HG03457 (cell line): Measurements from ENCODE around the gene IDI1.
"Not testable (repeated sequence)": the region's sequence is repeated elsewhere in the genome, so short reads cannot be mapped to it uniquely, and the experiment has no call there.

Source experiments
- ATAC-seq: cut with Tn5 transposase; IDR thresholded peaks from one replicate; pipeline ENCODE4 v1.9.1; 2021; ENCODE audit warnings: moderate number of reproducible peaks; ENCODE audit not compliant: unreplicated experiment

IDI1 gene

DNA sequence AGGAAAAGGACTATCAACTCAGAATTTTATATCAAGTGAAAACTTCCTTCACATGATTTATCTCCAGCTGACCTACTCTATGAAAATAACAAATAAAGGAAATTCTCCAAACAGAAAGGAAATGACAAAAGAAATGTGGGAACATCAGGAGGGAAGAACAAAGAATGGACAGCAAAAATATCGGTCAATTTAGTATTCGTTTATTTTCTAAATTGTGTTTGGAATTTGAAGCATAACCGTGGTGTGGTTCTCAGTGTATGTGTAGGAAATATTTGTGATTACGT lies 16.0 kb upstream of the IDI1 start:
- ATAC-seq: no peak

DNA sequence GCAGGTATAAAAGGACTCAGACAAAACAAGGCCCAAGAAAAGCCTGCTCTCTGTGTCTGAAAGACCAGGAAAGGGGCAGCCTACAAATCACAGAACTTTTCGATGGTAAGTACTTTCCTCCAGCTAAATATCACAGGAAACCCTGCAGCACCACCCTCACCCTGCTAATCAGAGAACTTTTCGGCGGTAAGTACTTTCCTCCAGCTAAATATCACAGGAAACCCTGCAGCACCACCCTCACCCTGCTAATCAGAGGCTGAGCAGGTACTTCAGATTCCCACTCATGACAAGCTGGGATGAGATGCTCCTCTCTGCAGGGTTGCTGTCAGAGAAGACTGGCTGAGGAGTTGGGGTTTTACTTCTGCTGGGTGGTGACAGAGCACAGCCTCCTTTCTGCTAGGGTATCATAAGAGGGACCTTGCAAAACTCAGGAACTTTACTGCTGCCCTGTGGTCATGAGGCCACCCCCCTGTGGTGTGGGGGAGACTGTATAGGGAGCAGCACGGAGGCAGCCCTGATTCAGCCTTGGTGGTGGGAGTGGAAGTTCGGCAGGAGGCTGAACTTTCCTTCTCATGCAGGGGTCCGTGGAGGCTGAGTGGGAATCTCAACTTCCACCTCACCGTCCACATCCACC lies 14.4 kb upstream of the IDI1 start:
- ATAC-seq: no peak

DNA sequence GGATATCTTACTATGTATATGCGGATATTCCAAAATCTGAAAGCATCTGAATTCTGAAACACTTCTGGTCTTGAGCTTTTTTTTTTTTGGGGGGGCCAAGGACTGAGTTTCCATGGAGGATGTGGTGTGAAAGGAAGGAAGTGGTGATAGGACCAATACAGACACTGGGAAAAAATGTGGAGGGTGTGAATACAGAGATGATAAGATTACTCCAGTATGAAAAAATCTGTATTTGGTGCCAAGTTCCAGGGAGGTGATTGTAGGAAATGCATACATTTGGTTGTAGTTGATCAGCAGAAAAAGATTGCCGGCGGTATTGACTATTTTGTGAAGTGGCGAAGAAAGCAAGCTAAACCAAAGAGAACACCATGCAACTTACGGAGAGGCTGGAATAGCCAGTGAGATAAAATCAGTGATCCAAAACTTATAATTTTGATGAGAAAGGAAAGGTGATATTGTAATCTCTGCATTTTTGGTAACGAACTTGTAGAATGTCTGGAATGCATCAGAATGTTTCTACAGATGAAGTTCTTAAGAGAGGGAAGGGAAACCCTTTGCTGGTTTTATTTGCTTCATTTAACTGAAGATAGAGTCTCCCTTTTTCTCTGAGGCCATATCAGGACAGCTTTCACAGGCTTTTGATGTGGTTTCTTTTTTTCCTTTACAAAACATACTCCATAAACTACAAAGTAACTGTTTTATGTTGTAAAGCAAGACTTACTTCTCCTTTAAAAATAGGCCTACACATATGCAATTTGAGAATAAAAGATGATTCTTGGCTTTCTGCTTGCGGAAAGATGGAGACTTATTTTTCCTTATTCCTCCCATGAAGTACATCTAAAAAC lies 13.2 kb upstream of the IDI1 start:
- no peak for ATAC-seq

DNA sequence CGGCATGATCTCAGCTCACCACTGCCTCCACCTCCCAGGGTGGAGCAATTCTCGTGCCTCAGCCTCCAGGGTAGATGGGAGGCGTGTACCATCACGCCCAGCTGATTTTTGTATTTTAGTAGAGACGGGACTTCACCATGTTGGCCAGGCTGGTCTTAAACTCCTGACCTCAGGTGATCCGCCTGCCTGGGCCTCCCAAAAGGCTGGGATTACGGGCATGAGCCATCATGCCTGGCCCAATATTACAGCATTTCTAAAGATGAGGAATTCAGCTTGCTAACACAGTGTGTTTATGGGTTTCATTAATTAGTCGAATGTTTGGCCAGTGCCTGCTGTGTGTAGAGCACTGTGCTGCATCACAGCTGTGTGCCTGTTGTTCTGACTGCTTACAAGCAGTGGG lies 11.0 kb upstream of the IDI1 start:
- ATAC-seq: no peak

DNA sequence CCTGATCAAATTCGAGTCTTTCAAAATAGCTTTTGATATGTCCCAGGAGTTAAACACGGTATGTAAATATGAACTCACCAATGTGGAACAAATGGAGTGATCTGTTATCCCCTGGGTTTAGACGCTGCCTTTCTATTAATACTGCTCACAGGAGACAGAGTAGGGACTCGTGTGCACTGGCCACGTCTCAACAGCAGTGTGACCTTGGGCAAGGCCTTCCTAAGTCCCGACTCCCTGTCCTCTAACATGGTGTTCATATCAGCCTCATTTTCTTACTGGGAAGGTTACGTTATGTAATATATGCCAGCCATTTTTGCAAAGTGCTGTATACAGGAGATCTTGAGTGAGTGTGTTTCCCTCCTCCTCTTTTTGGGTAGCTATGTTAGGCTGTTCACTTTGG lies 9.1 kb upstream of the IDI1 start:
- ATAC-seq: no peak

DNA sequence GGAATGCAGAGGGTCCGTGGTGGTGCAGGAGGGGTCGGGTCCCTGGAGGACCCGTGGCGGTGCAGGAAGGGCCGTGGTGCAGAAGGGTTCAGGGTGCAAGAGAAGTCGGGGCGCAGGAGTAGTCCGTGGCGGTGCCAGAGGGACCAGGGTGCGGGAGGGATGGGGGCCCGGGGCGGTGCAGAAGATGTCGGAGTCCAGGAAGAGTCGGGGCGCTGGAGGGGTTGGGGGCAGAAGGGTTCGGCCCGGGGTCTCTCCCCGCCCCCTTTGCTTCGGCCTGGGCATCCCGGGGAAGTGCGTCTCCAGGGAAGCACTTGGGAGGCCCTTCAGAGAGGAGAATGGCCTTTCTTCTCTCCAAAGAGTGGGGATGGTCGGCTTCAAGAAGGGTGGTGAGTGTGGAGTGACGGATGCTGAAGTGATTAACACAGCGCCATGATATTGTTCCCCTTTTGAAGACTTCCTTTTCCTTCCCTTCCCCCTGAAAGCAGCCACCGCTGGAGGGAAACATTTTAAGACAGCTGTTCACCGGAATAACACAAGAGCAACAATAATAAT lies 8.3 kb upstream of the IDI1 start:
- ATAC-seq: no peak

DNA sequence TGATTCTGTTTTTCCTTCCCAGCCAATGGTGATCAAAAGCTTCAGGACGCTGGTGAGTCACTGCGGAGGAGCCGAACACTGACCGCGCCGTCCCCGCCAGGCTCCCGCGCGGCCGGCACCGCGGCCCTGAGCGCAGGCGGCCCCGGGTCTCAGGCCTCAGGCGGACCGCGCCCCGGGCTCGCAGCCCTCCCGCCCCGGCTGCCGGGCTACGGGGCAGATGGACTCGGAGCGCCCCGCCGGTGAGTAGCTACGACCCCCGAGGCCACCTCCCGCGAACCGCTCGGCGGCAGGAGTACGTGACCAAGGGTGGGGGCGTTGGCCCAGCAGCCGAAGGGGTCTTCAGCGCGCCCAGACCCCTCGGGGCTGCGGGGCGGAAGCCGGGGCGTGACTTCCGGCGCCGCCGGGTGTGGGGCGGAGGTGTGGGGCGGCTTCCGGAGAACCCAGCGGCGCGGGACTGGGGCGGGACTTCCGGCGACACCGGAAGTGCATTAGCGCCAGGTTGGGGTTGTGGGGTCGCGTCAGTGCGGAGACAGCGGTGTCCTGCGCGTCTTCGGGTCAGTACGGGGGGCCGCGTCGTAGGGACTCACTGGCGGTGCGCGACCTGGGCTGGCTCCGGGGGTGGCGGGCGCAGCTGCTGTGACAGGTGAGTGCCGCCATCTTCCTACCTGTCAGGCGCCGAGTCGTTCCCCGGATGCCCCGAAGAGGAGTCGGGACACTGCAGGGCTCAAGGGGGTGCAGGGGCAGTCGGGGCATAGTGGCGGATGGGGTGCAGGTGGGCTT lies 7.6 kb upstream of the IDI1 start, which contains the start of gene WDR37:
Gene WDR37, plus strand, starts transcription at position 60 of the 780 bp plus-strand sequence. CDS start 15,771 bp downstream, outside the sequence.
- ATAC-seq: peak; percentile 77

DNA sequence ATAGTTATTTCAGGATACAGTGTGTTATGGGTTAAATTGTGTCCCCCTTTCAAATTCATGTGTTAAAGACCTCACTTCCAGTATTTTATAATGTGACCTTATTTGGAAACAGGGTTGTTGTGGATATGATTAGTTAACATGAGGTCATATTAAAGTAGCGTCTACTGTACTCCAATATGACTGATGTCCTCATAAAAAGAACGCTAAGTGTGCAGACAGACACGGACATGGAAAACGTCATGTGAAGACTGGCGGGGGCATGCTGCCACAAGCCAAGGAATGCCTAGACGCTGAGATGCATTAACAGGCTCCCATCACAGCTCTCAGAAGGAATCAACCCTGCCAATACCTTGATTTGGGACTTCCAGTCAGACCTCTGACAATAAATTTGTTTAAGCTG lies 5.8 kb upstream of the IDI1 start:
- no peak for ATAC-seq

DNA sequence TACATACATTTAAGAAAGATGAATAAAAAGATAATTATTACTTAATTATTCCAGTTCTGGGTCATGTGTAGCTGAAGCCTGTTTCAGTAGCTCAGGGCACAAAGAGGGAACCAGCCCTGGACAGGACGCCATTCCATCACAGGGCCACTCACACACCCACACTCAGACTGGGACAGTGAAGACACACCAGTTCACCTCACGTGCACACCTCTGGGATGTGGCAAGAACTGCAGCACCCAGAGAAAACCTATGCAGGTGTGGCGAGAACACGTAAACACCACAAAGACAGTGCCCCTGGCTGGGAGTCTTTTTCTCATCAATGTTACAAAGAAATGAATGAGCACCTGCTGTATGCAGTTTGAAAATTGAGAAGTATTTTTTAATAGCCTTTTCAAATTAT lies 1.6 kb upstream of the IDI1 start:
- ATAC-seq: no peak

DNA sequence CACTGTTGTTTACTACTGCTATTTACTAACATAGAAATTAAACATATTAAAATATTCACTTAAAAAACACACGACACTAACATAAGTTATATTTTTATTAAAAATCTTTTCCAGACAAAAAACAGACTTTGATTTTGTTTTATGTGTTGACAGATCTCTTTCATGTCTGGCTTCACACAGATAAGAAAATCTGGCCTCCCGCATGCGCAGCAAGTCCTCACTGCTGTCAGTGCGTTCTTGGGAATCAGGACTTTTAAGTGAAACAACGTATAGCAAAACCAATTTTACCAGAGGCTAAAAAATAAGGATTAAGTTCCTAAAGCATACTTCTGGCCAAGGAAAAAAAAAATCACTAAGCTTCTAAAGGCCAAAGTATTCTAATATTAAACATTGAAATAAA lies 1.2 kb upstream of the IDI1 start:
- no peak for ATAC-seq

DNA sequence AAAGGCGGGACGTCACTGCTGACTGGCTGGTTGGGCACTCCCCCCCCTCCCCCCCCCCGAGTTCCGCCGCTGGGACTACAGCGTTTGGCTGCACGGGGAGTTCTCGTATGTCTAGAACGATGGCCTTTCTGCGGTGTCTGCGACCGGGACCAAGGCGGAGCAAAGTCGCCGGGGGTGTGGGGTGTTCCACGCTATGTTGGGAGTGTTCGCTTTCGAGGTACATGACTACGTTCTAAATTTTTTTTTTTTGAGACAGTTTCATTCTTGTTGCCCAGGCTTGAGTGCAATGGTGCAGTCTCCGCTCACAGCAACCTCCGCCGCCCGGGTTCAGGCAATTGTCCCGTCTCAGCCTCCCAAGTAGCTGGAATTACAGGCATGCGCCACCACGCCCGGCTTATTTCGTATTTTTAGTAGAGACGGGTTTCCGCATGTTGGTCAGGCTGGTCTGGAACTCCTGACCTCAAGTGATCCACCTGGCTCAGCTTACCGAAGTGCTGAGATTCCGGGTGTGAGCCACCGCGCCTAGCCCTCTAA lies 573 bp upstream of the IDI1 start:
- no peak for ATAC-seq

DNA sequence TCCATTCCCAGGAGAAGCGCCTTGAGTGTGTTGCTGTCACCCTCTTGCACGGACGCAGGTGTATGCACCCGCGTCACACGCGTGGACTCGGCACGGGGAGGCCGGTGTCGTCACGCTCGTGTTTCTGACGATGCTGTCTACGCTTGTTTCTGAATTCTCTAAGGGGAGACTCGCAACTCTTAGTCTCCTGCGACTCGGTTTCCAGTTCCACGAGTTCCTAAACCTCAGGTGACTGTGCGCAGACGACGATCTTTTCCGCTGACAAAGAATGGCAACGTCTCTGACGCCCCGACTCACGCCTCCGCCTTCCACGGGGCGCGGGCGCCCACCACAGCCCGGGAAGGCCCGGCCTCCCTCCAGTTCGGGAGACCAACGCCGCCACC lies 579 bp downstream of the IDI1 start:
- ATAC-seq: peak; percentile 0

DNA sequence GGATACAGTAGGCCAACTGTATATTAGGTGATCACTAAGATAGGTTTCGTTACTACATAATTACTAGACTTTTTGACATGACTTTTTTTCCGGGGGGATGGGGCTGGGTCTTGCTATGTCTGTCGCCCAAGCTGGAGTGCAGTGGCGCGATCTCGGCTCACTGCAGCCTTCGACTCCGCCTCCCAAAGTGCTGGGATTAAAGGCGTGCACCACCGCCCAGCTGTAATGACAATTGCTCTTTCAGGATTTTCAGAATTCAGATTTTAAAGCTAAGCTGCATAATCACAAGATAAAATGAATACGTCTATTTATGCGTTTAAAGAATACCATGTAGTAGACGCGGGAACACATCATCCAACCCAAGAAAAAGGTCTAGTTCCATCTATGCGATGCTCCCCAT lies 982 bp downstream of the IDI1 start:
- no peak for ATAC-seq

DNA sequence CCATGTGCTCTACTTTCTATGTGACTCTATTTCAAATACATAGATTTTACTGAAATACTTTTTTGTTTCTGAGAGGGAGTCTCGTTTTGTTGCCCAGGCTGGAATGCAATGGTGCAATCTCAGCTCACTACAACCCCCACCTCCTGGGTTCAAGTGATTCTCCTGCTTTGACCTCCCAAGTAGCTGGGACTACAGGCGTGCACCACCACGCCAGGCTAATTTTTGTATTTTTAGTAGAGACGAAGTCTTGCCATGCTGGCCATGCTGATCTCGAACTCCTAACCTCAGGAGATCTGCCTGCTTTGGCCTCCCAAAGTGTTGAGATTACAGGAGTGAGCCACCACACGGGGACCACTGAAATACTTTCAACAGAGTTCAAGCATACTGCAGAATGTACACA lies 3.5 kb downstream of the IDI1 start:
- no peak for ATAC-seq

DNA sequence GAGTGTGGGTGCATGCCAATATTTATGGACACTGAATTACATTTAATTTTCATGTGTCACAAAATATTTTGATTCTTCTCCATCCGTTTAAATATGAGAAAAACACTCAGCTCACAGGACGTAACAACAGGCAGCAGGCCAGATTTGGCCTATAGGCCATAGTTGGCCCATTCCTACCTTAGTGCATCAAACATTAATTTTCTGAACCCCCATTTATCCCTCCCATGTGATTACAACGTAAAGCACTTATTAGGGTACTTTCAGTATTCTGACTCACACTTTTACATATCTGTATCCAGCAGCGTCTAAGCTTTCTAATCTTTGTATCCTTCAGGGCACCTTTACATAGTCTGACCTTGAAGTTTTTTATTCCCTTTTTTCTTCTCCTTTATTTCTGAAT lies 4.0 kb downstream of the IDI1 start:
- ATAC-seq: no peak

DNA sequence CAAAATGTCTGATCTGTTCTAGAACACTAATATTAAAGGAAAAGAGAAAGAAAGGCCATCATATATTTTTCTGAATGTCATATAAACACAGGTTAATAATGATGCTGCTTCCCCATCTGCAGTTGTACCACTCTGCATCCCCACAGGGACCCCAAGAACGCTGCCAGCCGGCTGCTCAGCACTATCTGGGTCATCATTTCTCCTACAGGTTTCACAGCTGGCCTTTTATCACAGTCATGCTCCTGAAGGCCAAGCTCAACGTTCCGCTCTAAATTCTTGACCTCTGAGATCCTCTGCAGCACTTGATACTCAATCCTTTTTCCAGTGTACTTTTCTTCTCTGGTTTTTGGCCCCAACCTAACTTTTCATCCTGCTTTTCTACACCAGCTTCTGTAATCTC lies 4.8 kb downstream of the IDI1 start:
- ATAC-seq: no peak

DNA sequence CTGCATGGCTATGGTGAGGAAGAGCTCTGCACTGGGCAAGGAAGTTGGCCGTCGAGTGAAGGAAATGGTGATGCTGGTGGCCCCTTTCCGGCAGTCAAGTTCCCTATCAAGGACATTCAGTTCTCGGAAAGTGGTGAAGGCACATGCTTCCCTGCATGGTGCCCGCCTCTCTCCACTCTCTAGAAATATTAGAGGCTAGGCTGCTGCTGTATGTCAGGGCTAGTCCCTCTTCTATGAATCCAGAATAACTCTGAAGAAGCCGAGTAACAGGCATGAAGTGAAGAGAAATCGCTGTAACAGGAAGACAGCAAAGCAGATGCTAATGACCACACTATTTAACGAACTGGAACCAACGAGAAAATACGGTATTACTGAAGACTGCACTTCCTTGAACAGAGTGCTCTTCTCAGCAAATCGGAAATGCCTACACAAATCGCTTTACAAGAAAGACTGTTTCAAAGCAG lies 5.4 kb downstream of the IDI1 start:
- peak; percentile 42 for ATAC-seq

DNA sequence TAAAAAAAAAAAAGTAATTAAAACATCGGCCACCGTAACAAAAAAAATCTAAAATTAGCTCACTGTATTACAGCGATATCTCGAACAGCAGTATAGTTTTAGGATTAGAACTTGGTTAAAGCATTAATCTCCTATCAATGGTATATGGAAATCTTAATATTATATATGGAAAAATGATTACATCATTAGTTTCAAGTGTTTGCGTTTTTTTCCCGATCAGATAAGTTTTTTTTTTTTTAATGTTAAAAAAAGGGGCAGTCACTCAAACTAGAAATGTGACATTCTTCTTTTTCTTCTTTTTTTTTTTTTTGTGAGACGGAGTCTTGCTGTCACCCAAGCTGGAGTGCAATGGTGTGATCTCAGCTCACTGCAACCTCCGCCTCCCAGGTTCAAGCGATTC lies 7.4 kb downstream of the IDI1 start:
- no peak for ATAC-seq

DNA sequence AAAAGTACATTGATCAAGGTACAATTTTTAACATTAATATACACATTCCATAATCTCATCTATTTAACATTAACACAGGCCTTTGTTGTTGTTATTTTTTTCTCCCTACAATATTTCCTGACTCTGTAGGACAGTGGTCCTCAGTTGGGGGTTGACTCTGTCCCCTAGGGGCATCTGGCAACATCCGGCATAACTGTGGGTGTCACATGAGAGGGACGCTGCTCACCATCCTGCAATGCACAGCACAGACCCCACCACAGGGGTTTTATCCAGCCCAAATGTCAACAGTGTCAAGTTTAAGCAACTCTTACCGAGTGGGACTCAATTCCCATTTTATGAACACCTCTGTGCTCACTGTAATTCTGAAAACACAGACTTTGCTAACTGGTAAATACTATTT lies 8.8 kb downstream of the IDI1 start:
- ATAC-seq: no peak

DNA sequence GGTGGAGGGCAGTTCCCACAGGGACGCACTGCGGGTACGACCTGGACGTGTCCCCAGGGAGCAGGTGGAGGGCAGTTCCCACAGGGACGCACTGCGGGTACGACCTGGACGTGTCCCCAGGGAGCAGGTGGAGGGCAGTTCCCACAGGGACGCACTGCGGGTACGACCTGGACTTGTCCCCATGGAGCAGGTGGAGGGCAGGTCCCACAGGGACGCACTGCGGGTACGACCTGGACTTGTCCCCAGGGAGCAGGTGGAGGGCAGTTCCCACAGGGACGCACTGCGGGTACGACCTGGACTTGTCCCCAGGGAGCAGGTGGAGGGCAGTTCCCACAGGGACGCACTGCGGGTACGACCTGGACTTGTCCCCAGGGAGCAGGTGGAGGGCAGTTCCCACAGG lies 10.2 kb downstream of the IDI1 start:
- ATAC-seq: not testable (repeated sequence)

DNA sequence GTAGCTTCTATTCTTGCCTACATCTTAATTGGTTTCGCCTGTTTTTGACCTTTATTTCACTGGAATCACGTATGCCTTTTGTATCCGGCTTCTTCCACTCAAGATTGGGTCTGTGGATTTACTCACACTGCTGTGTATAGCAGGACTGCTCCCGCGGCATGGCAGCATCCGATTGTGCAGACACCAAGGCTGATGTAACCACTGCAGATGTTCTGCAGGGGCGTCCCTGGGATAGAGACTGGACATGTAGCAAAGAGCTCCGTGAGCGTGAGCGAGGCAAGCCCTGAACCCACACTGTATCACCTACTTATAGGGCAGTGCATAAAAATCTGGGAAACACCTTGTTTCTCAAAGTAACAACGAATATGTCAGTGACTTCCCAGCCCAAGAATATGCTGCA lies 11.8 kb downstream of the IDI1 start:
- ATAC-seq: no peak
